Aorta (tissue), 5 donors: Measurements from ENCODE around the gene SMARCD1. TPM values are rescaled to one million over a fixed set of nuclear protein-coding genes. Genes with fewer than 3 reads are reported as not detected.

Experiments
- ATAC-seq: fragments of 200-7000 bp; cut with Tn5 transposase; one replicate; pipeline ENCODE4 v1.9.1; 2022; ENCODE audit warnings: moderate library complexity; ENCODE audit not compliant: low FRiP score
- DNase-seq, 2 donors: peaks; one replicate each; pipeline ENCODE4 v3.0.0-alpha.2; 2020
- H3K27ac ChIP-seq, 2 donors: one replicate each; pipeline ENCODE4 v1.5.1; 2013; ENCODE audit warnings: low read length in 2 of 2, mild to moderate bottlenecking in 2 of 2, moderate library complexity in 2 of 2, control low read depth in 1 of 2, inconsistent platforms in 1 of 2, low read depth in 1 of 2
- H3K27me3 ChIP-seq, 2 donors: one replicate each; pipeline ENCODE4 v1.6.1; 2013; ENCODE audit warnings: control low read depth in 1 of 2, low read length in 1 of 2, mild to moderate bottlenecking in 1 of 2, moderate library complexity in 1 of 2; ENCODE audit not compliant: insufficient read depth in 2 of 2, control insufficient read depth in 1 of 2
- H3K36me3 ChIP-seq, 2 donors: one replicate each; pipeline ENCODE4 v1.6.1; 2013; ENCODE audit warnings: control low read depth in 1 of 2, low read length in 1 of 2, mild to moderate bottlenecking in 1 of 2; ENCODE audit not compliant: insufficient read depth in 2 of 2, control insufficient read depth in 1 of 2
- H3K4me1 ChIP-seq, 2 donors: one replicate each; pipeline ENCODE4 v1.6.1; 2013; ENCODE audit warnings: low read length in 2 of 2, control low read depth in 1 of 2, mild to moderate bottlenecking in 1 of 2, moderate library complexity in 1 of 2; ENCODE audit not compliant: insufficient read depth in 2 of 2, control insufficient read depth in 1 of 2
- H3K4me3 ChIP-seq, 2 donors: one replicate each; pipeline ENCODE4 v1.5.1; 2013; ENCODE audit warnings: low read length in 2 of 2, control low read depth in 1 of 2, mild to moderate bottlenecking in 1 of 2
- H3K9me3 ChIP-seq: one replicate; pipeline ENCODE4 v1.6.1; 2013; ENCODE audit warnings: mild to moderate bottlenecking, low read length; ENCODE audit not compliant: control insufficient read depth
- WGBS, 2 donors: extraction: QIAGEN DNeasy Blood & Tissue Kit; methylation state at CpG; one replicate each; pipeline ENCODE4 v1.1.7; 2013; 5-methylcytosine and 5-hydroxymethylcytosine counted together
- intact Hi-C, 2 donors: fragments of 100-400 bp; cut with DNase I; formaldehyde crosslinking; loops; one replicate each; pipeline versions ENCODE4 v1.14.2 to v1.15.0; 2022
- polyA plus RNA-seq, 2 donors: library from polyadenylated mRNA; stranded (reverse); fragments of 200-250 nt; gene quantifications; one replicate each; pipeline ENCODE4 v1.2.3, GENCODE V29; 2013
- total RNA-seq, 2 donors: library from RNA; stranded (reverse); fragmentation: NEBNext Ultra II Directional; extraction: Animal tissue kit (Norgen Biotek cat#: 25700); gene quantifications; one replicate each; pipeline ENCODE4 v1.2.1, GENCODE V29; 2021
- donor health status: healthy with polysubstance abuse.
- donor health status: Bipolar disorder and iron deficiency.
- donor health status: DM: no; HTN: no; CAD: no.
- donor health status: DM: no; HTN: no; CAD: no.
- donor health status: DM: yes; HTN: yes; CAD: no.

SMARCD1 gene
- total and polyA plus RNA-seq, 4 donors = 15.0 to 44.6 (median 30.5) TPM

DNA sequence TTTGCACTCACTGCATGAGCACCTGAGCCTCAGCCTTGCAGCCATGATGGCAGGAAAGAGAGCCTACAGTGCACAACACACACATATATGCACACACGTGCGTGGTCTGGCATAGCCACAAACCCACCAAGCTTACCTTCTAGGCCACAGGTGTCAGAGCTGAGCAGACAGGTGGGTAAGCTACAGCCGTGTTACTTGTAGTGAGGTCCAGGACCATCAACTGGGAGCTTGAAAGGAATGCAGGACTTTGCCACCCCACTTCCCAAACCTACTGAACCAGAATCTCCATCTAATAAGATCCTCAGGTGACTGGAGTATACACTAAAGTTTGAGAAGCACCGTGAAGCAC is 25.0 kb upstream of the SMARCD1 start:
- WGBS, 2 donors = 70 to 73% methylated on average over 4 of the region's 4 CpGs
- Histone ChIP-seq H3K27ac (no peak overlapping the region), H3K4me1 (no peaks in the 10 kb centered on the region), H3K36me3 (no peaks in the 10 kb centered on the region), H3K27me3 (no peaks in the 10 kb centered on the region), H3K4me3 (no peak overlapping the region), H3K9me3 (no peaks in the 10 kb centered on the region)
- intact Hi-C loops = no loop called here
- ATAC-seq (no peak), DNase-seq (no peak)

DNA sequence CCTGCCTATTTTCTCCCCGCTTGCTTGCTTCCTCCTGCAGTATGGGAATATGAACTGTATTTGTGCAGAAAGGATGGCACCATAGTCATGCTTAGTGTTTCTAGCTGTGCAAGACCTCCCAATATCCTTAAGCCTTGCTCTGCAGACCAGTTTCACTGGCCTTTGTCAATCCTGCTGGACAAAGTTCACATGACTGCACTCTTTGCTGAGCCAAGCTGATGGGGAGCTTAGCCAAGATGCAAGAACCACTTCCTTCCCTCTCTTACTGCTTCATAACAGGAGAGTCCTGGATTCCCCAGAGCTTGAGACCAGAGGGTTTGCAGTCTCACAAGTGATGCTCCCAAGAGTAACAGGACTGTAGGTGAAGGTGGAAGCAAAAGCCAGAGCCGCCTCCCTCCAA is 24.0 kb upstream of the SMARCD1 start:
- Histone ChIP-seq H3K4me1 (no peaks in the 10 kb centered on the region), H3K27me3 (no peaks in the 10 kb centered on the region), H3K36me3 (no peaks in the 10 kb centered on the region), H3K4me3 (no peak overlapping the region), H3K27ac (no peak overlapping the region), H3K9me3 (no peaks in the 10 kb centered on the region)
- intact Hi-C loops = no loop called here
- DNase-seq (no peak), ATAC-seq (no peak)
- 92 to 98% methylated on average over 2 of the region's 2 CpGs for WGBS, 2 donors

DNA sequence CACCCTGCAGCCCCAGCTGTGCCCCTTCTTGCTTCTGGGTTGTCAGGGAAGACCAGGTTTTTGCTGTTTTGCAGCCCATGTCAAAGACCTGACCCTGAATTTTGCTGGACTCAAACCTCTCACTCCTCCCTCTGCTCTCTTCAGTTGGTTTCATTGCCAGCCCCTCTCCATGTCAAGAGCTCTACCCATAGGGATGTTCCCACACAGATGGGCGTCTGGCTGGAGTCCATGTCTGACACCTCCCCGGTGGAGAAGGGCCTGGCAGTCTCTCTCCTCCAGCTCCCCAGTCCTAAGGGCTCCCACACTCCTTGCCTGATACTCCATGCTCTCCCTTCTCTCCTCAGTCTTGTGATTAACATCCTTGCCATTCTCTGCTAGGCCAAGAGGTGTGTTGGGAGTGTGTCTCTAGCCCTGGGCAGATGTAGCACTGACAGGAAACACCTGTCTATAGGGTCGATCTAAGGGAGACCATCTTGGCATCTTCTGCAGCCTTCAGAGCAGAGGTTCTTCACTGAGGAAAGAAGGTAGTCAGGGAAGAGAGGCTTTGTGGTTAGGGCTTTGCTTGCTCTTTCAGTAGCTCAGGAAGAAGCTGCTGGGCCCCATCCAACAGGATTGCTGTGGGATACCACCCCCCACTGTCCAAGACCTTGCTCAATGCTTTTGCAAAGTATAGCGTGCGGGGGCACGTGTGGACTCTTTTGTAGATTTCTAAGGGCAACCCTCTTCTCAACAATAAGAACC is 23.0 kb upstream of the SMARCD1 start:
- 76 to 79% methylated on average over 6 of the region's 6 CpGs for WGBS, 2 donors
- Histone ChIP-seq H3K4me3 (no peak overlapping the region), H3K4me1 (no peaks in the 10 kb centered on the region), H3K36me3 (no peaks in the 10 kb centered on the region), H3K9me3 (no peaks in the 10 kb centered on the region), H3K27ac (no peak overlapping the region), H3K27me3 (no peaks in the 10 kb centered on the region)
- intact Hi-C loops = no loop called here
- DNase-seq = no peak
- no peak for ATAC-seq

DNA sequence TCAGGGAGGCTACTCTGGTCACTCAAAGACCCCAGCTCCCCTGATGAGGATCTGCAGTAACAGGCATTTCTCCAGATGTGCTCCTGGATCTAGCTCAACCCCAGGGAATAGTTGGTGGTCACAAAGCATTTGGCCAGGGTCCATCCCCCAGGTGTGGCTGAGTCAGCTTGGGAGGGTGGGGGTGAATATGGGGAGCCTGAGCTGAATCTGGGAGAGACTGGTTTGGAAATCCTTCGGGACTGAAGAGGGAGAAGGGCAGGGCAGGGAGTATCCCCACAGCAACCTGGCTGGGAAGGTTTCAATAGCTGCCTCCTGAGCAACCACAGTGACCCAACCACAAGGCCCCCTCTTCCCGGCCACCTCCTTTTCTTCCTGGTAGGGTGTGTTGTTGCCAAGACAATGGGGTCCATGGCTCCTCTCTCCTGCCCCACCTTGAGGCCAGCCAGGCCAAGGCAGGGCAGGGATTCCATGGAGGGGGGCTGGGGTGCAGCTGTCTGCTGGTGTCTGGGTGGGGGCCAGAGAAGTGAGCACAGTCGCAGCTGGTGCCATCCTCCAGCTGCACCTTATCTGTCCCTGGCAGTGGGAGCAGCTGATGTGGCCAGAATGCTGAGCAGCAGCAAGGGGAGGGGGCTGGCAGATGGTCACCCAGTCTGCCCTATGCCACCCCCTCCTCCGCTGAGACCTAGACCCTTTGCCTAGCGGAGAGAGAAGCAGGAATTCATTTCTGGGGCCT is 22.2 kb upstream of the SMARCD1 start:
- Histone ChIP-seq H3K36me3 (no peaks in the 10 kb centered on the region), H3K27me3 (no peaks in the 10 kb centered on the region), H3K9me3 (no peaks in the 10 kb centered on the region), H3K27ac (no peak overlapping the region), H3K4me3 (no peak overlapping the region), H3K4me1 (no peaks in the 10 kb centered on the region)
- WGBS, 2 donors = 94 to 100% methylated on average over 5 of the region's 5 CpGs
- intact Hi-C loops = no loop called here
- ATAC-seq (no peak), DNase-seq (peak in 1 of 2 donors; percentile 12)

DNA sequence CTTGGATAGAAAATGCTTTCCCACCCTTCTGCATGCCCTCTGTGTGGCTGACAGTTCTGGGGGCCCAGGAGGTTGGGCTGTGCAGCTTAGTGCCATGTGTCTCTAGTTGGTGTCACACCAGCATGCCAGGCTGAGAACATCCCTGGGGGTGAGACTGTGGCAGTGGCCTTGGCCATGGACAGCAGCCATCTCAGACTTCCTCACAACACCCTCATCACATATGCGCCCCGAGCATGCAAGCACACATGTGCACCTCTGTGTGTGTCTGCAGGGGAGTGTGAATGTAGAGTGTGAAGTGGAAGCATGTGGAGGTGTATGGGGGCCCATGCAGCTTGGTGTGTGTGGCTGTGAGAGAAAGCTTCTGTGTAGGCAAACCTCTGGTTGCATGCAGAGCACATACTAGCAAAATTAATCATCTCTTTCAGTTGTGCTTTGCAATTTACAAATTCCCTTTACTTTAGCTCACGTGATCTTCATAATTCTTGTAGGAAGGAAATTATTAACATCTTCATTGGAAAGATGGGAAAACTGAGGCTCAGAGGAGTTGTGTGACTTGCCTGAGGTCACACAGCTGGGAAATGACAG is 19.3 kb upstream of the SMARCD1 start:
- Histone ChIP-seq H3K27me3 (no peaks in the 10 kb centered on the region), H3K36me3 (no peaks in the 10 kb centered on the region), H3K4me3 (no peak overlapping the region), H3K4me1 (no peaks in the 10 kb centered on the region), H3K9me3 (no peaks in the 10 kb centered on the region), H3K27ac (no peak overlapping the region)
- 84 to 91% methylated on average over 3 of the region's 3 CpGs for WGBS, 2 donors
- DNase-seq = peak in 1 of 2 donors; percentile 34
- ATAC-seq = no peak
- intact Hi-C loops = no loop called here

DNA sequence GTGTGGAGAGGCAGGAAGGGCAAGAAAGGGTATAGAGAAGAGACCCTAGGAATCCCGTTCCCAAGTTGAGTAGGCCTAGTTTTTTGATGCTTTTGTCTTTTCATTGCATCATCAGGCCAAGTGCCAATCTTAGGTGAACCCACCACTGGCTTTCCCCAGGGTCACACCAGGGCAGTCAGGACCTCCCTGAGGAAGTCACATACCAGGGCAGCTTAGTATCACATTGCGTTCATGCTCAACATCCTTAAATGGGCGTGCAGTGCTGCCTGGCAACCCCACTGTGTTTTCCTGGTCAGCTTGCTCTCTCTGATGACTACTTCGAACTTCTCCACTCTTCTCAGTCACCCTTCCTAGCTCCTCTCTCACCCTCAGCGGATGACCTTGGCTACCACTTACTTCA is 18.7 kb upstream of the SMARCD1 start:
- DNase-seq (peak; percentile 78 to 87), ATAC-seq (peak; percentile 41)
- Histone ChIP-seq H3K4me3 (no peak overlapping the region), H3K4me1 (no peaks in the 10 kb centered on the region), H3K36me3 (no peaks in the 10 kb centered on the region), H3K27ac (no peak overlapping the region), H3K27me3 (no peaks in the 10 kb centered on the region), H3K9me3 (no peaks in the 10 kb centered on the region)
- WGBS, 2 donors = 28 to 36% methylated on average over 5 of the region's 5 CpGs
- intact Hi-C loops = no loop called here

DNA sequence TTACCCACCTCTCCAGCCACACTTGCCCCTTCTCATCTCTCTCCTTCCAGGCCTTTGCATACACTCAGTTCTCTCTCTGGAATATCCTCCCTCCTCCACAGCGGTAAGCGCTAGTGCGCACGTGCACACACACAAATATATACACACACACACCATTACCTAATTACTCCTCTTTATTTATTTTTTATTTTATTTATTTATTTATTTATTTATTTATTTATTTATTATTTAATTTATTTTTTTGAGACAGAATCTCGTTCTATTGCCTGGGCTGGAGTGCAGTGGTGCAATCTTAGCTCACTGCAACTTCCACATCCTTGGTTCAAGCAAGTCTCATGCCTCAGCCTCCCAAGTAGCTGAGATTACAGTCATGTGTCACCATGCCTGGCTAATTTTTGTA is 16.1 kb upstream of the SMARCD1 start:
- no peaks in the 10 kb centered on the region for H3K36me3 ChIP-seq
- no peak overlapping the region for H3K4me3 ChIP-seq
- H3K9me3 ChIP-seq = no peaks in the 10 kb centered on the region
- 96 to 97% methylated on average over 5 of the region's 5 CpGs for WGBS, 2 donors
- no peak overlapping the region for H3K27ac ChIP-seq
- intact Hi-C loops = no loop called here
- ATAC-seq (no peak), DNase-seq (peak in 1 of 2 donors; percentile 12)
- no peaks in the 10 kb centered on the region for H3K27me3 ChIP-seq
- no peaks in the 10 kb centered on the region for H3K4me1 ChIP-seq

DNA sequence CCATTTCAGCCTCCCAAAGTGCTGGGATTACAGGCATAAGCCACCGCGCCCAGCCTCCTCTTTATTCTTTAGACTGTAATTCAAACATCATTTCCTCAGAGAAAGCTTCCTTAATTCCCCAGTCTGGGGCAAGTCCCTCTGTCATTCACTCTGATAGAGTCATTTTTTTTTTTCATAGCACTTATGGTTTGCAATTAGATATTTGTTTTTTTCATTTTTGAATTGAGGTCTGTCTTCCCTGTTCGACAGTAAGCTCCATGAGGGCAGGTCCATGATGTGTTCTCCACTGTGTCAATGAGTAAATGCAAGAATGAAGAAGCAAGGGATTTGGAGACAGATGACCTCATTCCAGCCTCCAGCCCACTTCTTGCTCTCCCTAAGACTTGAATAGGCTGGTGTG is 15.6 kb upstream of the SMARCD1 start:
- ATAC-seq (no peak), DNase-seq (peak in 1 of 2 donors; percentile 10)
- Histone ChIP-seq H3K4me3 (no peak overlapping the region), H3K36me3 (no peaks in the 10 kb centered on the region), H3K9me3 (no peaks in the 10 kb centered on the region), H3K27ac (no peak overlapping the region), H3K4me1 (no peaks in the 10 kb centered on the region), H3K27me3 (no peaks in the 10 kb centered on the region)
- 95 to 98% methylated on average over 3 of the region's 3 CpGs for WGBS, 2 donors
- intact Hi-C loops = no loop called here
